Prostate gland (tissue), 2 donors: Measurements from ENCODE around the gene SPAG6. TPM values are rescaled to one million over a fixed set of nuclear protein-coding genes. Genes with fewer than 3 reads are reported as not detected.

Source experiments
- DNase-seq: peaks from one replicate; pipeline ENCODE4 v3.0.0-alpha.2; 2019; ENCODE audit warnings: low spot score
- H3K27ac ChIP-seq, 2 donors: fragments of 200-600 bp; sonication (generic); 2 replicates each; pipeline ENCODE4 v1.5.1; 2017 to 2019
- H3K27me3 ChIP-seq: fragments of 200-600 bp; sonication (generic); replicated peaks from 2 replicates; pipeline ENCODE4 v1.5.1; 2019; ENCODE audit not compliant: insufficient read depth
- H3K36me3 ChIP-seq, 2 donors: fragments of 200-600 bp; sonication (generic); 1 replicate in 1 of 2; 2 replicates in 1 of 2; pipeline versions ENCODE4 v1.5.1 to v1.8.1; 2017 to 2019
- H3K4me1 ChIP-seq: fragments of 200-600 bp; sonication (generic); replicated peaks from 2 replicates; pipeline ENCODE4 v1.5.1; 2019
- H3K4me3 ChIP-seq, 2 donors: fragments of 200-600 bp; sonication (generic); 2 replicates each; pipeline ENCODE4 v1.5.1; 2017 to 2019
- H3K9me3 ChIP-seq: fragments of 200-600 bp; sonication (generic); 2 replicates; pipeline ENCODE4 v1.5.1; 2017
- POLR2A ChIP-seq: fragments of 450-650 bp; IDR thresholded peaks from one replicate; pipeline ENCODE4 v1.6.1; 2016; ENCODE audit warnings: antibody characterized with exemption, mild to moderate bottlenecking
- POLR2AphosphoS5 ChIP-seq: sonication (generic); formaldehyde crosslinking; IDR thresholded peaks from one replicate; pipeline ENCODE4 v1.6.1; 2017; ENCODE audit warnings: antibody characterized with exemption
- WGBS: methylation state at CpG from one replicate; pipeline ENCODE4 v1.1.5; 2018; 5-methylcytosine and 5-hydroxymethylcytosine counted together
- intact Hi-C: fragments of 100-400 bp; cut with DNase I; formaldehyde crosslinking; loops from one replicate; pipeline ENCODE4 v1.14.2; 2022
- total RNA-seq, 2 donors: library from RNA; depleted of rRNA; stranded (reverse); fragments of >200 nt; gene quantifications; one replicate each; pipeline ENCODE4 v1.1.0, GENCODE V29; 2016
- TF ChIP-seq, protein P1 (sequence below), 4 experiments: fragments of 200-600 bp in 2 of 4; fragments of 450-650 bp in 2 of 4; sonication (generic) in 2 of 4; IDR thresholded peaks; 1 replicate in 3 of 4; 2 replicates in 1 of 4; pipeline ENCODE4 v1.5.1; 2016 to 2019; ENCODE audit warnings: antibody characterized with exemption in 4 of 4, mild to moderate bottlenecking in 2 of 4, moderate library complexity in 2 of 4

Gene SPAG6
- total RNA-seq, 2 donors from 2014 or later = 5.8 to 20.3 TPM

DNA sequence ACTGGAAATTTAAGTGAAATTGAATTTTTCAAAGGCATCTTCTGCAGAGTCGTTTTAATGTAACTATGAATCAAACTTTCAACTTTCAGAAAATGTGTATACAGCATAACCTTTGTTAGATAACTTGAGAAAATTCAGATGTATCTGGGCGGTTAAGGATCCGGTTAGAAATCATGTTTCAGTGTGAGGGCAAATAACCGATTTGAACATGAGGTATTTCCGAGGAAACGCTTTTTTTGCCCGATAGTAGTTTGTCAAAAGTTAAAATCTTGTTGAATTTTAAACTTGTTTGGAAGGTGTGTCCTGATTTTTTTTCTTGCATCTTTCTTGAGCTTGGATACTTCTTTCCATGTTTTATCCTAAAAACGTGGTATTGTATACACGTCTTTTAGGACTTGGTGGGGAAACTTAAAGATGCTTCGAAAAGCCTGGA is 25.7 kb upstream of the SPAG6 start:
- intact Hi-C loops = loop anchor here (5.0 to 10.0 kb wide), 2 partner anchors 317 to 745 kb away; partner anchors contain the start of gene DNAJC1
- peak overlapping the region; percentile 95 to 98 for H3K27ac ChIP-seq
- TF ChIP-seq, protein P1, sequence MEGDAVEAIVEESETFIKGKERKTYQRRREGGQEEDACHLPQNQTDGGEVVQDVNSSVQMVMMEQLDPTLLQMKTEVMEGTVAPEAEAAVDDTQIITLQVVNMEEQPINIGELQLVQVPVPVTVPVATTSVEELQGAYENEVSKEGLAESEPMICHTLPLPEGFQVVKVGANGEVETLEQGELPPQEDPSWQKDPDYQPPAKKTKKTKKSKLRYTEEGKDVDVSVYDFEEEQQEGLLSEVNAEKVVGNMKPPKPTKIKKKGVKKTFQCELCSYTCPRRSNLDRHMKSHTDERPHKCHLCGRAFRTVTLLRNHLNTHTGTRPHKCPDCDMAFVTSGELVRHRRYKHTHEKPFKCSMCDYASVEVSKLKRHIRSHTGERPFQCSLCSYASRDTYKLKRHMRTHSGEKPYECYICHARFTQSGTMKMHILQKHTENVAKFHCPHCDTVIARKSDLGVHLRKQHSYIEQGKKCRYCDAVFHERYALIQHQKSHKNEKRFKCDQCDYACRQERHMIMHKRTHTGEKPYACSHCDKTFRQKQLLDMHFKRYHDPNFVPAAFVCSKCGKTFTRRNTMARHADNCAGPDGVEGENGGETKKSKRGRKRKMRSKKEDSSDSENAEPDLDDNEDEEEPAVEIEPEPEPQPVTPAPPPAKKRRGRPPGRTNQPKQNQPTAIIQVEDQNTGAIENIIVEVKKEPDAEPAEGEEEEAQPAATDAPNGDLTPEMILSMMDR (IDR thresholded peaks at IDR 0.05) = no peak
- TF ChIP-seq POLR2AphosphoS5 = no peak
- TF ChIP-seq POLR2A = no peak
- DNase-seq = no peak
- WGBS = 94% methylated on average over 10 of the region's 10 CpGs
- no peak overlapping the region for H3K4me3 ChIP-seq
- no peaks in the 10 kb centered on the region for H3K9me3 ChIP-seq
- peaks cover 12% of the 10 kb centered on the region for H3K4me1 ChIP-seq
- H3K27me3 ChIP-seq = no peaks in the 10 kb centered on the region
- H3K36me3 ChIP-seq = no peaks in the 10 kb centered on the region

DNA sequence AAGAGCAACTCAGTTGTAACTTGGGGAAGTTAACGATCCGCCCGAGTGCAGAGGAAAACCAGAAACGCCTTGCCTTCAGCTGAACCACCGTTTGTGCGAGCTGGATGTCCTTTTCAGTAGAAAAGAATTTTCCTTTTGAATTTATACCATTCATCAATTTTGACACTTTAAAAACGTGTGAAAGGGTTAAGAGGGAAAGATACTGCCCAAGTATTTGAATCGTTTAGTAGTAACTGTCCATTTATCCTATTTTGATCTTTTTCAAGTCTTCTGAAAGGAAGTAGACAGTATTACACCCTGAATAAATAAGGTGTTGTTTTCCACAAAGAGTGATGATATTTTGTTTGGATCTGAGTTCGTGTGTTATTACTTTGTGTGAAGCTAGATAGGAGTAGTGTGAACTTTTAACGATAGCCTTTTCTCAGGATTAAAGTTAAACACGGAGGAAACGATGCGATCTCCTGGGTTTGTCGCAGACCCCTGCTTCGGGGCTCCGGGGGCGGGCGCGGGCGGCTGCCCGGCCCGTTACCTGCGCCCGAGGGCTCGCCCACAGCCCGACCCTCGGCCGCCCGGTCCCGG is 25.2 kb upstream of the SPAG6 start:
- Histone ChIP-seq H3K4me3 (peak overlapping the region; percentile 94 to 97), H3K4me1 (peaks cover 14% of the 10 kb centered on the region), H3K27ac (peak overlapping the region; percentile 95 to 98), H3K27me3 (no peaks in the 10 kb centered on the region), H3K9me3 (no peaks in the 10 kb centered on the region), H3K36me3 (no peaks in the 10 kb centered on the region)
- no peak for DNase-seq
- WGBS = 14% methylated on average over 30 of the region's 30 CpGs
- intact Hi-C loops = loop anchor here (5.0 to 10.0 kb wide), 3 partner anchors 318 to 795 kb away; partner anchors contain the start of genes DNAJC1 and SKIDA1
- TF ChIP-seq POLR2A (no peak), POLR2AphosphoS5 (no peak)
- TF ChIP-seq, protein P1 (IDR thresholded peaks at IDR 0.05) = no peak

DNA sequence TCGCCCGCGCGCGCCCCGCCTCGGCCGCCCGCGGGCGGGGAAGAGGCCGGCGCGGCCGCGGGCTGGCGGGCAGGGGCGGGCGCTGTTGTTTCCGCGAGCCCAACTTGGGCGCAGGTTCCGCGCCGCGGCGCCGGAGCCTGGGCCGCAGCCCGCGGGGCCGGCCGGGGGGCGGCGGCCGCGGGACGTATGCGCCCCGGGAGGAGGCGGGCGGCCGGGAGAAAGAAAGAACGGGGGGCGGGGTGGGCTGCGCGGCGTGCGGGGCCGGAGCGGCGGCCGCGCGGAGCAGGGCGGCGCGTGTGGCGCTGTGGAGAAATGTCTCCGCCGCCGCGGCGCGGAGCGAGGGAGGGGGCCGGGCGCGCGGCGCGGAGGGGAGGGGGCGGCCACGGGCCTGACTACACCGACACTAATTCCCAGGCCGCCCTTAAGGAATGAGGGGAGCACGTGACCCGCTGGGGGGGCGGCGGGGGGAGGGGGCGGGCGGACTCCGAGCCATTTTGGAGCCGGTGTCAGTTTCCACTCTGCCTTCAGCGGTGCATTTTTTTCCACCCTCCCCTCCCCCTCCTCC is 24.6 kb upstream of the SPAG6 start, which contains the start of gene BMI1:
TSS of gene BMI1 (plus strand) at position 509 of the 565 bp plus-strand sequence. CDS start 5,351 bp downstream, outside the sequence.
- H3K9me3 ChIP-seq = no peaks in the 10 kb centered on the region
- peaks cover 14% of the 10 kb centered on the region for H3K4me1 ChIP-seq
- peak within 1 kb of the TSS; percentile 94 to 97 for H3K4me3 ChIP-seq
- TF ChIP-seq, protein P1 (IDR thresholded peaks at IDR 0.05) = no peak
- TF ChIP-seq POLR2AphosphoS5 (no peak), POLR2A (no peak)
- H3K27ac ChIP-seq = peak within 1 kb of the TSS; percentile 95 to 98
- no peaks in the 10 kb centered on the region for H3K36me3 ChIP-seq
- under 1% methylated on average over 48 of the region's 85 CpGs for WGBS
- intact Hi-C loops = loop anchor here (10.0 kb wide), 1 partner anchor 796 kb away; the partner anchor contains the start of gene SKIDA1
- peak; percentile 82 for DNase-seq
- H3K27me3 ChIP-seq = no peaks in the 10 kb centered on the region

DNA sequence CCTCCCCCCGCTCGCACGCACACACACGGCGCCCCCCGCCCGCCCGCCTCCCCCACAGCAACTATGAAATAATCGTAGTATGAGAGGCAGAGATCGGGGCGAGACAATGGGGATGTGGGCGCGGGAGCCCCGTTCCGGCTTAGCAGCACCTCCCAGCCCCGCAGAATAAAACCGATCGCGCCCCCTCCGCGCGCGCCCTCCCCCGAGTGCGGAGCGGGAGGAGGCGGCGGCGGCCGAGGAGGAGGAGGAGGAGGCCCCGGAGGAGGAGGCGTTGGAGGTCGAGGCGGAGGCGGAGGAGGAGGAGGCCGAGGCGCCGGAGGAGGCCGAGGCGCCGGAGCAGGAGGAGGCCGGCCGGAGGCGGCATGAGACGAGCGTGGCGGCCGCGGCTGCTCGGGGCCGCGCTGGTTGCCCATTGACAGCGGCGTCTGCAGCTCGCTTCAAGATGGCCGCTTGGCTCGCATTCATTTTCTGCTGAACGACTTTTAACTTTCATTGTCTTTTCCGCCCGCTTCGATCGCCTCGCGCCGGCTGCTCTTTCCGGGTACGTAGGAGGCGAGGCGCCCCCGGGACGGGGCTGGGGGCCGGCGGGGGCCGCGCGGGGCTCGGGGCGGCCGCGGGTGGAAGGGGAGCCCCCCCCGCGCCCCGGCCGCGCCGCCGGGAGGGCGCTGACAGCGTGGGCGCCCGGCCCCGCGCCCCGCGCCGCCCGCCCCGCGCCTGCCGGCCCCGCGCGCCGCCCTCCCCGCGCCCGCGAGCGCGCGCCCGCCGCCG is 24.0 kb upstream of the SPAG6 start:
- TF ChIP-seq, protein P1 (IDR thresholded peaks at IDR 0.05) = peak in 1 of 4 experiments; percentile 19
- TF ChIP-seq POLR2A (peak; percentile 31), POLR2AphosphoS5 (no peak)
- peak overlapping the region; percentile 94 to 97 for H3K4me3 ChIP-seq
- no peaks in the 10 kb centered on the region for H3K9me3 ChIP-seq
- peaks cover 14% of the 10 kb centered on the region for H3K4me1 ChIP-seq
- DNase-seq = no peak
- H3K36me3 ChIP-seq = no peaks in the 10 kb centered on the region
- intact Hi-C loops = loop anchor here (10.0 kb wide), 1 partner anchor 797 kb away; the partner anchor contains the start of gene SKIDA1
- peak overlapping the region; percentile 95 to 98 for H3K27ac ChIP-seq
- under 1% methylated on average over 59 of the region's 114 CpGs for WGBS
- H3K27me3 ChIP-seq = no peaks in the 10 kb centered on the region
